Activated CD4-positive, alpha-beta T cell treated with anti-CD3 and anti-CD28 coated beads, Interleukin-2, Interleukin-6, amounts not matched to agents 100 ng/mL and 50 ng/mL, durations not matched to agents 16 hours and 8 hours (primary cell): Measurements from ENCODE around the gene TXNDC12.

Source experiments
- DNase-seq: peaks from one replicate; pipeline ENCODE4 v3.0.0-alpha.2; 2020

Gene TXNDC12

DNA sequence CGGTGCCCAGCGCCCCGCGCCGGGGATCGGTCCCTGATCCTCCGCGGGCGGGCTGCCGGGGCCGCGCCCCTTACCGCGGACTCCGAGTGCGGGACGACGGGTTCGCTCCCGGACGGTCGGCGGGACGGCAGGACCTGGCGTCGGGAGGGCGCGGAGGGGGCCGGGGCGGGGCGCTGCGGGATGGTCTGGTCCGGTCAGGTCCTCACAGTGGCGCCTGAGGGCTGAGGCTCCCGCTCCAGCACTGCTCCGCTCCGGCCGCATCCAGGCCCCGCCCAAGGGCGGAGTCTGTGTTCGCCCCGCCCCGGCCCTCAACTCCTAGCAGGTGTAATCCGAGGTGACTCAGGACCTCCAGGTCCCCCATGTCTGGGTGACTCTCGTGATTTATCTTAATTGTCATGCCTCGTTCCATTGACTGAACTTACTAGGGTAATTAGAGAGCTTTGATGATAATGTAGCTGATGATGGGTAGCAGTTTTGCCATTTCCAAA, 64.5 kb downstream of the TXNDC12 start, which contains the start of gene RAB3B:
RAB3B (minus strand) TSS at position 223 of the 488 bp plus-strand sequence. CDS start 13,583 bp downstream, outside the sequence.
- DNase-seq = peak; percentile 73

DNA sequence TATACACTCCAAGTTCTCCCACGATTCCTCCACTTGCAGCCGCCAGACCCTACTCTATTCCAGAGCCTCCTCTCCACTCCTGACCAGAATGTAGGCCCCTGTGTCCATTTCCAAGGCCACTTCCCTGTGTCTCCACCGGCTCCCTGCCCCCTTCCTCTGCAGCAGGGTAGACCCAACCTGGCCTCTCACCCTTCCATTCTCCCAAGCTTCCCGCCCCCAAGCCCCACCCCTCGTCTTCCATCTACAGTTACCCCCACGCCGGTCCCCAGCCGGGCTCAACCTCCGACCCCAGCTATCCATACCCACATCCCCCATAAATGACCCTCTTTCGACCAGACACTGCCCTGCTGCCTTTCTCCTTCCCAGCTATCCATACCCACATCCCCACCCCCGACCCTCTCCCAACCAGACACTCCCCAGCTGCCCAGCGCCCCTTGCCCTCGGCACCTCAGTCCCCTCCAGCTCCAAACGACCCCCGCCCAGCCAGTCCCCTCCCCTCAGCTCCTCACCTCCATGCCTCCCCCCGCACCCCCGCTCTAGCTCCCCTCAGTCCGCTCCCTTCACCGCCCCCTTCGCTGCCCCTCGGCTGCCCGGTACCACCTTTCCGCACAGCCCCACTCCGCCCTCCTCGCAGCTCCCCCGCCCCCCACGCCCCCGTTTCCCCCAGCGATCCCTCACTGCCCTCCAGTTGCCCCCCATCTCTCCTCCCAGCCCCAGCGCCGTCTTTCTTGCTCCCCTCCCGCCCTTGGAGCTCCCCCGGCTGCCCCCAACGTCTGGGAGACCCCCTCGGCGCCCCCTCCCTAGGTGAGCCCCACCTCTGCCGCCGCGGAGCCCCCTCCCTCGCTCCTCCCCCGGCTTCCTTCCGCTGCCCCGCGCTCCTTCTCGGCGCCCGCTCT, 65.2 kb downstream of the TXNDC12 start:
- no peak for DNase-seq

DNA sequence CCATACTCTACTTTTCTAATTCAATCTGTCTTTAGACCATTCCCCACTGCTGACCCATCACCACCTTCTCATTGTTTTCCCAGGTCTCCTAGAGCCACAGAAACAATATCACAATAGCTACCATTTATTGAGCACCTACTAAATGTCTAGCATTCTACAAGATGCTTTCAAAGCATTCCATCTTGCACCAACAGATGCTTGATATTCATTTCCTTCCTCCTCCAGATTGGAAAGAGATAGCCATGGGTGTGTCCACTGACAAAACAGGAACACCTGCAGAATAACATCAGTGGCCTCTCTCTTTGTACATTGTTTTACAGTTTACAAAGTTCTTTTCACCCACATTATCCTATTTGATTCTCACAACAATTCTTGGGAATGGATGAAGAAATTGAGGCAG, 66.7 kb downstream of the TXNDC12 start:
- no peak for DNase-seq

DNA sequence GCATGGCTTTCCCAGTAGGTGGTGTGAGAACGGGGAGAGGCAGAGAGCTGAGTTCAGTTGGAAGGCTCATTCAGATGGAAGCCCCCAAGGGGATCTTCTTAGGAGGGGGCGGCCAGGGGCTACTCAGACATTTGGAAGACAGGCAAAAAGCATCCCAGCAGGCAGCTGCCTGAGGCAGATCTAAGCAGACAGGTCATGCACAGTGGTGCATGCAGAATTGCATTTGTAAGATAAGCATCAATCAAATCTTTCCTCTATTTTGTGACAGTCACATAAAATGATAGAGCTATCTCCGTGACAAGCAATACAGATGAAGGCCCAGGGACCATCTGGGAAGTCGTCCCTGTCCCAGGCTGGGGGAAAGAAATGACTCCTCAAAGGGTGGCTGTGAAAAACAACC, 68.3 kb downstream of the TXNDC12 start:
- DNase-seq = no peak

DNA sequence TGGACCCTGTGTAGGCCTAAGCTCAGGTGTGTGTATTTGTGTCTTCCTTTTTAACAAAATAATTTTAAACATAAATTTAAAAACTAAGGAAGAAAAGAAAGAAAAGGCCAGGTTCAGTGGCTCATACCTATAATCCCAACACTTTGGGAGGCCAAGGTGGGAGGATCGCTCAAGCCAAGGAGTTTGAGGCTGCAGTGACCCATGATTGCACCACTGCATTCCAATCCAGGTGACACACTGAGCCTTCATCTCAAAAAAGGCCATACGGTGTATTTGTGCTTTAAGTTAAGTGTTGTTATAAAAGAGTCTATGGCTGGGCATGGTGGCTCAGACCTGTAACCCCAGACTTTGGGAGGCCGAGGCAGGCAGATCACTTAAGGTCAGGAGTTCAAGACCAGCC, 72.8 kb downstream of the TXNDC12 start:
- no peak for DNase-seq

DNA sequence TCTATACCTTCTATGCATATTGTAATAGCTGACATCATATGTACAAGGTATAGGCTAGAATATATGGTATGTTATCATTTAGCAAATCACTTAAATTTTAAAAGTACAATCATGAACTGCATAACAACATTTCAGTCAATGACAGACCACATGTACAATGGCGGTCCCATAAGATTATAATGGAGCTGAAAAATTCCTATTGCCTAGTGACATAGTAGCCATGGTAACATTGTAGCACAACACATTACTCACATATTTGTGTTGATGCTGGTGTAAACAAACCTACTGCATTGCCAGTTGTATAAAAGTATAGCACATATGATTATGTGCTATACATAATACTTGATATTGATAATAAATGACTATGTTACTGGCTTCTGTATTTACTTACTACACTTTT, 73.4 kb downstream of the TXNDC12 start:
- no peak for DNase-seq

DNA sequence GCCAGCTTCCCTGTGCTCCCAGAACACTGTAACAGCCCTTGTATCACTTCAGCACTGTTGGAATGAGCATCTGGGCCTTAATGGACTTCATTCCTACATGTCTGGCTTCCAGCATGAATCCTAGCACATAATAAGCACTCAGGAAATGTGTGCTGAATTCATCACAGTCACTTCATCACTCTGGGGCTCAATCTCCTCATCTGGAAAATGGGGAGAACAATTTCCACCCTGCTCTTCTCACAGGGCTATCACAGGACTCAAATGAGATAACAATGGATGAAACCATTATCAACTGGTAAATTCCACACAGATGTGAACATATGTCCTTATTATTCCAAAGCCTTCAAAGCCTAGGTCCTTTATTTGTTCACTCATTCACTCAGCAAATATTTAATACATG, 76.9 kb downstream of the TXNDC12 start:
- DNase-seq = no peak

DNA sequence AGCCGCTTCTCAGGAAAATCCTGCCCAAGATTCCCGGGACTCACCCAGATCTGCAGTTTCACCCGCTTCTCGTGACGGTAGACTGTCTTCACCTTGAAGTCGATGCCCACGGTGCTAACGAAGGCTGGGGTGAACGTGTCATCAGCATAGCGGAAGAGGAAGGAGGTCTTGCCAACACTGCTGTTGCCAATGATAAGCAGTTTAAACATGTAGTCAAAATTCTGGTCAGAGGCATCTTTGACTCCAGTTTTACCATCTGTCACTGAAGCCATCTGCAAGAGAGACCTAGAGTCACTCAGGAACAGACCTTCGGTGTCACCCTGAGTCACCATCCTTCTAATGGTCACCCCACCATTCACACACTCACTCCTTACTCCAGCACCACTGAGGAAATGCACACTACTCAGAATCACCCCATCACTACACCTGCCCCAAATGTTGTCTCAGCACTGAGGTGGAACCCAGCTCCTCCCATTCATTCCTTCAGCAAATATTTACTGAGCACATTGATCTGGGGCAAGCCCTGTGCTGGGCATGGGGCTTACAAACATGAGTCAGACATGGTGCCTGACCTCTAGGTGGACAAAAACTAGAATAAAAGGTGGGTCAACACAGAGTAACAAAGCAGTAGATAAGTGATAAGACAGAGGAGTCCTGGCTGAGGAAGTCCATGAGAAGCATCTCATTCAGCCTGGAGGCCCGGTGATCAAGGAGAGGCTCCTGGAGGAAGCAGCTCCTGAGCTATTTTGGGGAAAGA, 78.0 kb downstream of the TXNDC12 start:
- DNase-seq = no peak

DNA sequence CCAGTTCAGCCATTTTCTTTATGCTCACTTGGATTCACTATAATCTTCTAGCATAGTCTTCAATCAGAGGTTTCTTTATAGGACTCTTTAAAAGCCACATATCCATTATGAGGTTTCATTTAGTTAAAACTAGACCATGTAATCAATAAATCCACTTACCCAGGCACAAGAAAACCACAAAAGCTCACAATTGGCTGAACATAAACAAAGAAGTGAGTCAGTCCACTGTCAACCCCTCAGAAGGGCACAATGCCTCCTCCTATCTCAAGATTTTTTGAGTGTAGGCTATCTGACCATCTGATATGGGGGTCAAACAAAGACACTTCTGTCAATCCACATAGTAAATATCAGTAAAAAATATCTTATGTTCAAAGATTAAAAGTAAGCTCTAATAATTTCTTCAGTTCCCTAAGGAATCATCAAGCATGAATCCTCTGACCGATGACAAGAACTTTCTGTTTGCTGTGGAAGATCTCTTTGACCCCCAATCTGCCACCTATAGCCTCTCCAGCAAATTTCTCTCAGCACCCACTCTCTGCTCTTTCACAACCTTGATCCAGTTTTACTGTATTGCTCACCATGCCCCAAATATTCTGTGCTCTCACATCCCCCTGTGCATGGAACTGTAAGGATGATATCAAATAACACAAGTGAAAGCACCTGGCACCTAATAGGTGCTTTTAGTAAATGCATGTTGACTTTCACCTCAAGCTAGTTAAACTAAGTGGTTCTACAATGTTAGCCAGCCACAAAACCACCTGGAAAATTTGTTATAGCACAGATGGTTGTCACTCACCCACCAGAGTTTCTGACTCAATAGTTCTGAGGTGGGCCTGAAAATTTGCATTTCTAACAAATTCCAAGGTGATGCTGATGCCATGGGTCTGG, 81.2 kb downstream of the TXNDC12 start:
- no peak for DNase-seq
